HG03558 (cell line): ENCODE results near the gene DDX28.
"Not testable (repeated sequence)": the region's sequence is repeated elsewhere in the genome, so short reads cannot be mapped to it uniquely, and the experiment has no call there.

Experiments
- ATAC-seq: cut with Tn5 transposase; IDR thresholded peaks from one replicate; pipeline ENCODE4 v1.9.1; 2021; ENCODE audit warnings: moderate number of reproducible peaks; ENCODE audit not compliant: unreplicated experiment; ENCODE audit errors: extremely low read depth

Gene DDX28

GRCh38 chr16:68037841-68038597 lies 15.0 kb upstream of the DDX28 start:
- no peak for ATAC-seq

DNA sequence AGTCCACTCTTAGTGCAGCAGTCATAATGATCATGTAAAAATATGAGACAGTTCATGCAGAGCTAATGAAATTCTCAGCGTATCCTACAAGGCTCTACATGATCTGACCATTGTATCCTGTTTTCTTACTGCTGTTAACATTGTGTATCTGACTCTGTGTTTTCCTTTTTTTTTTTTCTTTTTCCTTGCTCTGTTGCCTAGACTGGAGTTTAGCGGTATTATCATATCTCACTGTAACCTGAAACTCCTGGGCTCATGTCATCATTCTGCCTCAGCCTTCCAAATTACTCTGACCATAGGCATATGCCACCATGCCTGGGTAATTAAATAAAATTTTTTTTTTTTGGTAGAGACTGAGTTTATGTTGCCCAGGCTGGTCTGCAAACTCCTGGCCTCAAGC lies 12.2 kb upstream of the DDX28 start:
- ATAC-seq = no peak

DNA sequence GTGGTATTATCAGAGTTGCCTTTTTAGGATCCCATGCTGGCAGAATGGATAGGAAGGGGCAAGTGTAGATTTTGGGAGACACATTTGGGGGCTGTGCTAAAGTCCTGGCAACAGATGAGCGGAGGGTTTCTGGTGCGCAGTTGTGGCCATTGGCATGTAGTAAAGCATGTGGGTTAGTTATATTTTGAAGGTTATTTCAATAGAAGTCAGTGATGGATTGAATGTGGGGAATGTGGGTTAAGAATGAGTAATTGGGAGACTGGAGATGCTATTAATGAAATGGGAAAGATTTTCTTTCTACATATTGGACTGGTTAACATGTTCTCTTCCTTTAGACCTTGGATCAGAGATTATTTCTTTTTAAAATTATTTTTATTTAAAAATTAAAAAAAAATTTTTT lies 10.1 kb upstream of the DDX28 start:
- no peak for ATAC-seq

GRCh38 chr16:68031951-68032350 lies 8.9 kb upstream of the DDX28 start:
- ATAC-seq = no peak

DNA sequence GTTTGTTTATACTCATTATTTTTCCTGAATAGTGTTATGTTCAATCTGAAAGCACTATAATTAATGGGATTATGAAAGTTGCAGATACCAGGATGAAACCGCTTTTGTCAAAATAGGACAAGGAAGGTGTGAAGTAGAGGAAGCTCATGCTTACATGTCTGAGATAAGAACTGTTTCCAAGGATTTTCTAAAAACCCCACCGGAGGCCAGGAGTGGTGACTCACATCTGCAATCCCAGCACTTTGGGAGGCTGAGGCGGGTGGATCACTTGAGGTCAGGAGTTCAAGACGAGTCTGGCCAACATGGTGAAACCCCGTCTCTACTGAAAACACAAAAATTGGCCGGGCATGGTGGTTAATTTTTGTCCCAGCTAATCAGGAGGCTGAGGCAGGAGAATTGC lies 7.1 kb upstream of the DDX28 start:
- not testable (repeated sequence) for ATAC-seq

DNA sequence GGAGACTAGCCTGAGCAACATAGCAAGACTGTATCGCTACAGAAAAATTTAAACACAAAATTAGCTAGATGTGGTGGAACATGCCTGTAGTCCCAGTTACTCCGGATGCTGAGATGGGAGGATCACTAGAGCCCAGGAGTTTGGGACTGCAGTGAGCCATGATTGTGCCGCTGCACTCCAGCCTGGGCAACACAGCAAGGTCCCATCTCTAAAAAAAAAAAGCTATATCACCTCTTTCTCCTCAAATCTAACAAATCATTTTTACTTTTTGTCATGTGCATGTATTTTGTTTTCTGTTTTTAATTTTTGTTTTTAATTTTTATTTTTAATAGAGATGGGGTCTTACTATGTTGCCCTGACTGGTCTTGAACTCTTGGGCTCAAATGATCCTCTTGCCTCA lies 6.0 kb upstream of the DDX28 start:
- no peak for ATAC-seq

GRCh38 chr16:68022278-68022727 lies 729 bp downstream of the DDX28 start:
- no peak for ATAC-seq

DNA sequence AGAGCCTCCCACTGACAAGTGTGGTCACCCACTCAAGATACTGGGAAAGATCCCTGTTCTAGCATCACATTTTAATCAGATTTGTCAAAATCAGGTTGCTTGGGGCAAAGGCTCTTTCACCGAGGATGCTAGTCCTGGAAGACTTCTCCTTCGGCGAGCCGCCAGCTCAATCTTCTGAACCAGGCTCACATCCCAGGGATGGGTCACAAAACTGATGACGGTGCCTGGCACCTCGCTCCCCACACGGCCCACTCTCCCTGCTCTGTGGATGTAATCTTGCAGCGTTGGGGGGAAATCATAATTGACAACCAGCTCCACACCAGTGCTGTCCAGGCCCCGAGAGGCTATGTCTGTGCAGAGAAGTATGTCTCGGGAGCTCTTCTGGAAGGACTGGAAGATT lies 1.5 kb downstream of the DDX28 start:
- no peak for ATAC-seq

- ATAC-seq = no peak
These were observed 3.8 kb downstream of the DDX28 start for GRCh38 chr16:68019167-68019680.

DNA sequence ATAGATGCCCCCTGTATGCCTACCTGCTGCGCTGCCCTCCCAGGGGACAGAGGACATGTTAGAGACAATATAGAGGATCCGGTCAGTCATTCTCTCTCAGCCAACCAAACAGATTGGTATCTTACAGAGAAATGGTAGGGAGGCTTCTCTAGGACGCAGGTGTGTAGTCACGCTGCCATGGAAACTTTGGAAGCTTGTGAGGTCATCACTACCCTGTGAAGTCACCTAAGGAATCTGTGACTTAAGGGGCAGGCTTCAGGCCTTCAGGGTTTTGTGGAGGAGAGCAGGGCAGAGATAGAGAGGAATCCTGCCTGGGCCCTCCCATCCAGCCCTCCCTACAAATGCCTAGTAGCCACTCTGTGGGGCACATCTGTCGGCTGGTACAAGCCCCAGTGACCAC lies 7.4 kb downstream of the DDX28 start, which contains the start of gene DPEP2NB:
Gene DPEP2NB, minus strand, starts transcription at position 231 of the 400 bp plus-strand sequence. Its CDS starts 141 bp downstream, at position 90.
- ATAC-seq = no peak

- no peak for ATAC-seq
These were observed 9.6 kb downstream of the DDX28 start for GRCh38 chr16:68013440-68013839.

DNA sequence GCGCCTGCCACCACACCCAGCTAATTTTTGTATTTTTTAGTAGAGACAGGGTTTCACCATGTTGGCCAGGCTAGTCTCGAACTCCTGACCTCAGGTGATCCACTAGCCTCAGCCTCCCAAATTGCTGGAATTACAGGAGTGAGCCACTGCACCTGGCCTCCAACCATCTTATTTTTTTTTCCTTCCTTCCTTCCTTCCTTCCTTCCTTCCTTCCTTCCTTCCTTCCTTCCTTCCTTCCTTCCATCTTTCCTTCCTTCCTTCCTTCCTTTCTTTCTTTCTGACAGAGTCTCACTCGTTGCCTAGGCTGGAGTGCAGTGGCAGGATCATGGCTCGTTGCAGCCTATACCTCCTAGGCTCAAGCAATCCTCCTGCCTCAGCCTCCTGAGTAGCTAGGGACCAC lies 13.2 kb downstream of the DDX28 start:
- not testable (repeated sequence) for ATAC-seq

DNA sequence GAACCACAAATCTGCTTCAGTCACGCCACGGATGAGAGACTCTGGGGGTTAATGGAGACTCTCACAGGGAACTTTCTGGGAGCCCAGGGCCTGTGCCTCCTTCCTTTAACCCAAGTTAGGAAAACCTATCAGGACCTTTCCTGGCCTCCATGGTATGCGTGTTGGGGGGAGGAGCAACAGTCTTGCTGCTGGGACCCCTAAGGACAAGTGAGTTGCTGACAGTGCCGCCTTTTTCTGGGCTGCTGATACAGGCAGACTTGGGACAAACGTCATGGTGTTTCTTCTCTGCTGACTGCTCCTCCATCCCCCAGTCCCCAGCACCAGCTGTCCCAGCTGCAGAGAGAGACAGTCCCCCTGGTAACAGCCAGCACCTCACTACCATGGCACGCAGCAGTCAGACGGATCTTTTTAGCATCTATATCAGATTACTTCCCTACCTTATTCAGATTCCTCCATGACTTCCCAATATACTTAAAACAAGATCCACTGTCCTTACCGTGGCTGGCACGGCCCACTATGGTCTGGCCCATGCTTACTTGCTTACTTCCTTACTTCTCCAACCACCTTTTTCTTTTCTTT lies 13.8 kb downstream of the DDX28 start:
- no peak for ATAC-seq

DNA sequence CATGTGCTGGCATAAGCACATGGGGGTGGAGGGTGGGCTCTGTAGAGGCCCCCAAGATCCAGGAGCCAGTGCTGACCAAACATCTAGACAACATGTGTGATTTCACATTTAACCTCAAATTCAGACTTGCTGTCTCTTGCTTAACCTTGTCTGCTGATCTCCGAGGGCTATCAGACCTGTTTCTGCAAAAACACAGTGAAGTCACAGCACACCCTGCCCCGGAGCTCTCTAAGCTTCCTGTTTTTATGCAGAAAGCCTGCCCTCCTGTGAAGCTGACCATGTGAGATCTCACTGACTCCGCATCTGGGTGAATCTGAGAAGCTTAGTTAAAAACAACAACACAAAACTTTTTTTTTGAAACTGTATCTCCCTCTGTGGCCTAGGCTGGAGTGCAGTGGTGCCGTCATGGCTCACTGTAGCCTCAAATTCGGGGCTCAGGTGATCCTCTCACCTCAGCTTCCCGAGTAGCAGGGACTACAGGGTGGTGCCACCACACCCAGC lies 17.2 kb downstream of the DDX28 start:
- no peak for ATAC-seq

DNA sequence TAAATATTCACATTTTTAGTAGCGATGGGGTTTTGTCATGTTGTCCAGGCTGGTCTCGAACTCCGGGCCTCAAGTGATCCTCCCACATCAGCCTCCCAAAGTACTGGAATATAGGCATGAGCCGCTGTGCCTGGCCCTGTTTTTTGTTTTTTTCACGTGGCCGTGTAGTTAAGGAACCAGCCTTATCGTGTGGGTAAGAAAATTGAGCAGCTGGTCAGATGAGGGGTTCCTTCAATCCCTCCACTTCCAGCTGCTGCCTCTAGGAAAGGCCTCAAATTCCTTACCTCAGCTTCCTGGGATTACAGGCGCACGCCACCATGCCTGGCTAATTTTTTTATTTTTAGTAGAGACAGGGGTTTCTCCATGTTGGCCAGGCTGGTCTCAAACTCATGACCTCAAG lies 17.8 kb downstream of the DDX28 start:
- no peak for ATAC-seq

GRCh38 chr16:68003031-68003430 lies 20.0 kb downstream of the DDX28 start:
- no peak for ATAC-seq

DNA sequence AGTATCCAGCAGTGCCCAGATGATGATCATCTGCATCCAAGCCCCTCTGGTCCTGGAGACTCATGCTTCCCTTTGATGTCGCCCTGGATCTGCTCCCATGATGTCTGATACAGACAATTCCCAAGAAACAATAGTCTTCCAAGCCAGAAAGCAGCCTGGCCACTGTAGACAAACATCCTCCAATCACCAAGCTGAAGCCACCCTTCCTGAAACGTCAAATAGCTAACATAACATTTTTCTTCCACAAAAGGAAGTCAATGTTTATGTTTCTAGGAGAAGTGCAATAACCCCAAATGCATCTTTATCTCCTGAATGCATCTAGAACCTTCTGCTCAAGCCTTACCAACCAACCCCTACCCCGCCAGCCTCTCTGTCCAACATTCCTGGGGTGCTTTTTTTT lies 22.6 kb downstream of the DDX28 start:
- ATAC-seq = no peak

DNA sequence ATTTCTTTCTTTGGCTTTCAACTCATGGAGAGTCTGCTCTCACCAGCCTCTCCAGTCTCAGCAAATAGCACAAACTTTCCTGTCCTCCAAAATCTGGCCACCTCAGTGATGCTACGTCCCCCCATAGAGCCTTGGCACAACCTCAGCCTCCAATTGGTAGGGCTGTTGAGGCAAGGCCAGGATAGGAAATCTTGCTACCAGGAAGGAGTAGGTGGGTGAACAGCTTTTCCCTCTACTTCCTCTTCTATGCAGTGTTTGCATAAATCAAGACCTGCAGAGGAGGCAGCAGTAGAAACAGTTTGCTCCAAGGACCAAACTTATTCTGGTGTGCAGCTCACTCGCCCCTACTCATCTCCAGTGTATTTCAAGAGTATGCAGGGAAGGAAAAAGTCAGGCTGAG lies 23.0 kb downstream of the DDX28 start:
- no peak for ATAC-seq

DNA sequence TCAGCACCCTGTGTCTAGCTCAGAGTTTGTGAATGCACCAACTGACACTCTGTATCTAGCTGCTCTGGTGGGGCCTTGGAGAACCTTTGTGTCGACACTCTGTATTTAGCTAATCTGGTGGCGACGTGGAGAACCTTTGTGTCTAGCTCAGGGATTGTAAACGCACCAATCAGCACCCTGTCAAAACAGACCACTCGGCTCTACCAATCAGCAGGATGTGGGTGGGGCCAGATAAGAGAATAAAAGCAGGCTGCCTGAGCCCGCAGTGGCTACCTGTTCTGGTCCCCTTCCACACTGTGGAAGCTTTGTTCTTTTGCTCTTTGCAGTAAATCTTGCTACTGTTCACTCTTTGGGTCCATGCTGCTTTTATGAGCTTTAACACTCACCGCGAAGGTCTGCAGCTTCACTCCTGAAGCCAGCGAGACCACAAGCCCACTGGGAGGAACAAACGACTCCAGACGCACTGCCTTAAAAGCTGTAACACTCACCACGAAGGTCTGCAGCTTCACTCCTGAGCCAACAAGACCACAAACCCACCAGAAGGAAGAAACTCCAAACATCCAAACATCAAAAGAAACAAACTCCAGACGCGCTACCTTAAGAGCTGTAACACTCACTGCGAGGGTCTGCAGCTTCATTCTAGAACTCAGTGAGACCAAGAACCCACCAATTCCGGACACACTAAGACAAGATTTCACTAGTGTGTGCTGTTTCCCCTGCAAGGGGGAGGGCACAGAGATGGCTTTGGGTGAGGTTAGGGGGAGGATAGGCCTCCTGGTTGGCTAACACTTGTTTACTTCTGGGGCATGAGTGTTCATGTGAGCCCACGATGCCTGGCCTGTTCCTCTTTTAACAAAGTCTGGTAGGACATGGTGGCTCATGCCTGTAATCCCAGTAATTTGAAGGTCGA lies 24.0 kb downstream of the DDX28 start, which contains the start of gene DPEP2:
Gene DPEP2, minus strand, starts transcription at position 706 of the 910 bp plus-strand sequence. CDS start 6,272 bp downstream, outside the sequence.
- ATAC-seq = not testable (repeated sequence)

GRCh38 chr16:67998231-67998778 lies 24.7 kb downstream of the DDX28 start:
- not testable (repeated sequence) for ATAC-seq
